ENCODE measurements around the gene TSFM.

TSFM gene

GRCh38 chr12:57823131-57823907 is 40.7 kb downstream of the TSFM start:
- no peak overlapping the region for H3K4me3 ChIP-seq (ENCODE audit: low read length)

GRCh38 chr12:57823908-57824640 is 41.5 kb downstream of the TSFM start:
- Histone ChIP-seq H3K4me3 (ENCODE audit: low read length) (no peak overlapping the region), H2BK15ac (replicated peaks; ENCODE audit: low read depth) (no peak overlapping the region), H2AK5ac (ENCODE audit: low read length) (no peak overlapping the region), H4K8ac (ENCODE audit: low read depth, low read length) (no peak overlapping the region), H3K4me1 (ENCODE audit: control insufficient read depth, low read depth, low read length) (no peaks in the 10 kb centered on the region), H3K27me3 (ENCODE audit: insufficient read depth, low read length, poor library complexity) (no peaks in the 10 kb centered on the region), H2BK120ac (ENCODE audit: low read depth, low read length) (no peak overlapping the region), H3K4me2 (ENCODE audit: low read length) (no peak overlapping the region), H3K27ac (ENCODE audit: low read depth, low read length) (no peak overlapping the region), H4K5ac (ENCODE audit: low read length) (no peak overlapping the region), H3K23ac (ENCODE audit: low read length) (no peak overlapping the region), H3K79me2 (ENCODE audit: control insufficient read depth, insufficient read depth, low read length) (no peaks in the 10 kb centered on the region), H3K9ac (ENCODE audit: low read length) (no peak overlapping the region), H3K79me1 (ENCODE audit: low read length) (peaks cover 2% of the 10 kb centered on the region), H3K18ac (ENCODE audit: low read length) (no peak overlapping the region), H3K36me3 (ENCODE audit: control insufficient read depth, insufficient read depth, low read length) (peaks cover 30% of the 10 kb centered on the region), H3K56ac (ENCODE audit: low read length) (no peak overlapping the region), H3K4ac (ENCODE audit: low read depth, low read length) (no peak overlapping the region), H2BK5ac (ENCODE audit: low read length) (no peak overlapping the region)
- DNase-seq = no peak
- no CpG with 5 or more reads among the region's 18 CpGs for WGBS (ENCODE audit: extremely low coverage, insufficient coverage, low lambda C conversion rate)

More at GRCh38 chr12:57823131-57823907, 40.7 kb downstream of the TSFM start:
- Histone ChIP-seq H3K79me1 (ENCODE audit: low read length) (peaks cover 2% of the 10 kb centered on the region), H2AK5ac (ENCODE audit: low read length) (no peak overlapping the region), H3K4me2 (ENCODE audit: low read length) (no peak overlapping the region), H3K36me3 (ENCODE audit: control insufficient read depth, insufficient read depth, low read length) (peaks cover 30% of the 10 kb centered on the region), H2BK15ac (replicated peaks; ENCODE audit: low read depth) (no peak overlapping the region), H2BK5ac (ENCODE audit: low read length) (no peak overlapping the region), H3K27ac (ENCODE audit: low read depth, low read length) (no peak overlapping the region), H3K23ac (ENCODE audit: low read length) (no peak overlapping the region), H3K18ac (ENCODE audit: low read length) (no peak overlapping the region), H3K56ac (ENCODE audit: low read length) (no peak overlapping the region), H3K4ac (ENCODE audit: low read depth, low read length) (no peak overlapping the region), H4K8ac (ENCODE audit: low read depth, low read length) (no peak overlapping the region), H3K27me3 (ENCODE audit: insufficient read depth, low read length, poor library complexity) (no peaks in the 10 kb centered on the region), H2BK120ac (ENCODE audit: low read depth, low read length) (no peak overlapping the region), H4K5ac (ENCODE audit: low read length) (no peak overlapping the region), H3K4me1 (ENCODE audit: control insufficient read depth, low read depth, low read length) (no peaks in the 10 kb centered on the region), H3K79me2 (ENCODE audit: control insufficient read depth, insufficient read depth, low read length) (no peaks in the 10 kb centered on the region), H3K9ac (ENCODE audit: low read length) (no peak overlapping the region)
- WGBS (ENCODE audit: extremely low coverage, insufficient coverage, low lambda C conversion rate) = no CpG with 5 or more reads among the region's 17 CpGs
- DNase-seq = no peak

GRCh38 chr12:57825451-57825850 is 42.9 kb downstream of the TSFM start:
- no peak overlapping the region for H2AK5ac ChIP-seq (ENCODE audit: low read length)
- no peak overlapping the region for H2BK120ac ChIP-seq (ENCODE audit: low read depth, low read length)
- no peak overlapping the region for H3K9ac ChIP-seq (ENCODE audit: low read length)
- H3K27me3 ChIP-seq (ENCODE audit: insufficient read depth, low read length, poor library complexity) = no peaks in the 10 kb centered on the region
- H3K4me1 ChIP-seq (ENCODE audit: control insufficient read depth, low read depth, low read length) = no peaks in the 10 kb centered on the region
- no peak overlapping the region for H2BK15ac ChIP-seq (replicated peaks; ENCODE audit: low read depth)
- H3K36me3 ChIP-seq (ENCODE audit: control insufficient read depth, insufficient read depth, low read length) = peaks cover 30% of the 10 kb centered on the region
- H3K4me3 ChIP-seq (ENCODE audit: low read length) = no peak overlapping the region
- H3K56ac ChIP-seq (ENCODE audit: low read length) = no peak overlapping the region
- H3K4me2 ChIP-seq (ENCODE audit: low read length) = no peak overlapping the region
- no peak overlapping the region for H3K4ac ChIP-seq (ENCODE audit: low read depth, low read length)
- H3K18ac ChIP-seq (ENCODE audit: low read length) = no peak overlapping the region
- H3K79me2 ChIP-seq (ENCODE audit: control insufficient read depth, insufficient read depth, low read length) = peaks cover 7% of the 10 kb centered on the region
- no CpG with 5 or more reads among the region's 2 CpGs for WGBS (ENCODE audit: extremely low coverage, insufficient coverage, low lambda C conversion rate)
- H3K23ac ChIP-seq (ENCODE audit: low read length) = no peak overlapping the region
- peaks cover 7% of the 10 kb centered on the region for H3K79me1 ChIP-seq (ENCODE audit: low read length)
- no peak for DNase-seq
- H2BK5ac ChIP-seq (ENCODE audit: low read length) = no peak overlapping the region
- no peak overlapping the region for H3K27ac ChIP-seq (ENCODE audit: low read depth, low read length)
- no peak overlapping the region for H4K8ac ChIP-seq (ENCODE audit: low read depth, low read length)
- no peak overlapping the region for H4K5ac ChIP-seq (ENCODE audit: low read length)

- Histone ChIP-seq H2AK5ac (ENCODE audit: low read length) (no peak overlapping the region), H3K18ac (ENCODE audit: low read length) (no peak overlapping the region), H3K27ac (ENCODE audit: low read depth, low read length) (no peak overlapping the region), H4K5ac (ENCODE audit: low read length) (no peak overlapping the region), H3K79me2 (ENCODE audit: control insufficient read depth, insufficient read depth, low read length) (peaks cover 7% of the 10 kb centered on the region), H2BK120ac (ENCODE audit: low read depth, low read length) (no peak overlapping the region), H3K56ac (ENCODE audit: low read length) (no peak overlapping the region), H3K4me2 (ENCODE audit: low read length) (no peak overlapping the region), H3K9ac (ENCODE audit: low read length) (no peak overlapping the region), H3K4me1 (ENCODE audit: control insufficient read depth, low read depth, low read length) (no peaks in the 10 kb centered on the region), H3K27me3 (ENCODE audit: insufficient read depth, low read length, poor library complexity) (no peaks in the 10 kb centered on the region), H3K36me3 (ENCODE audit: control insufficient read depth, insufficient read depth, low read length) (peaks cover 30% of the 10 kb centered on the region), H3K4me3 (ENCODE audit: low read length) (no peak overlapping the region), H4K8ac (ENCODE audit: low read depth, low read length) (no peak overlapping the region), H3K23ac (ENCODE audit: low read length) (no peak overlapping the region), H3K79me1 (ENCODE audit: low read length) (peaks cover 7% of the 10 kb centered on the region), H2BK5ac (ENCODE audit: low read length) (no peak overlapping the region), H2BK15ac (replicated peaks; ENCODE audit: low read depth) (no peak overlapping the region), H3K4ac (ENCODE audit: low read depth, low read length) (no peak overlapping the region)
- WGBS (ENCODE audit: extremely low coverage, insufficient coverage, low lambda C conversion rate) = no CpG with 5 or more reads among the region's 2 CpGs
- DNase-seq = no peak
Measured at GRCh38 chr12:57826400-57826799, 43.8 kb downstream of the TSFM start.

GRCh38 chr12:57826966-57827365 is 44.4 kb downstream of the TSFM start:
- Histone ChIP-seq H2BK120ac (ENCODE audit: low read depth, low read length) (no peak overlapping the region), H3K18ac (ENCODE audit: low read length) (no peak overlapping the region), H3K23ac (ENCODE audit: low read length) (no peak overlapping the region), H4K5ac (ENCODE audit: low read length) (no peak overlapping the region), H2BK5ac (ENCODE audit: low read length) (no peak overlapping the region), H3K4me2 (ENCODE audit: low read length) (no peak overlapping the region), H3K9ac (ENCODE audit: low read length) (no peak overlapping the region), H3K27me3 (ENCODE audit: insufficient read depth, low read length, poor library complexity) (no peaks in the 10 kb centered on the region), H3K79me2 (ENCODE audit: control insufficient read depth, insufficient read depth, low read length) (peaks cover 8% of the 10 kb centered on the region), H3K56ac (ENCODE audit: low read length) (no peak overlapping the region), H3K79me1 (ENCODE audit: low read length) (peaks cover 9% of the 10 kb centered on the region), H4K8ac (ENCODE audit: low read depth, low read length) (no peak overlapping the region), H3K4ac (ENCODE audit: low read depth, low read length) (no peak overlapping the region), H3K4me3 (ENCODE audit: low read length) (no peak overlapping the region), H3K27ac (ENCODE audit: low read depth, low read length) (no peak overlapping the region), H2AK5ac (ENCODE audit: low read length) (no peak overlapping the region), H3K36me3 (ENCODE audit: control insufficient read depth, insufficient read depth, low read length) (peaks cover 30% of the 10 kb centered on the region), H2BK15ac (replicated peaks; ENCODE audit: low read depth) (no peak overlapping the region), H3K4me1 (ENCODE audit: control insufficient read depth, low read depth, low read length) (no peaks in the 10 kb centered on the region)
- no peak for DNase-seq
- no CpG with 5 or more reads among the region's 1 CpG for WGBS (ENCODE audit: extremely low coverage, insufficient coverage, low lambda C conversion rate)
